BJ (cell line): ENCODE data around the gene DIPK1B. TPM values are rescaled to one million over a fixed set of nuclear protein-coding genes. Genes with fewer than 3 reads are reported as not detected.

Experiments
- CTCF ChIA-PET: fragments of 350-600 bp; formaldehyde crosslinking; extraction: SDS; loops from one replicate; lab custom pipeline; 2021; ENCODE audit warnings: antibody characterized with exemption, inconsistent platforms; lab: Yijun Ruan, JAX
- POLR2A ChIA-PET: fragments of 300-600 bp; sonication (Branson Sonifier 250); formaldehyde crosslinking; extraction: SDS; loops from one replicate; lab custom pipeline; 2021; ENCODE audit warnings: antibody characterized with exemption; lab: Charles Lee
- DNase-seq: peaks from one replicate; pipeline ENCODE4 v3.0.0-alpha.2; 2011; ENCODE audit warnings: low read depth
- H3K27me3 ChIP-seq: 2 replicates; pipeline ENCODE4 v1.6.0; 2011; ENCODE audit warnings: low read length; ENCODE audit not compliant: control insufficient read depth, insufficient read depth
- H3K36me3 ChIP-seq: 2 replicates; pipeline ENCODE4 v1.5.1; 2011; ENCODE audit warnings: low read length; ENCODE audit not compliant: control insufficient read depth, insufficient read depth
- H3K4me3 ChIP-seq: 2 replicates; pipeline ENCODE4 v1.5.1; 2011; ENCODE audit warnings: low read depth, mild to moderate bottlenecking, control low read depth, low read length
- polyA plus RNA-seq: library from polyadenylated mRNA; depleted of rRNA; stranded (reverse); fragments of >200 nt; gene quantifications from 2 replicates; pipeline ENCODE4 v1.2.3, GENCODE V29; 2011
- TF ChIP-seq, protein P1 (sequence below): IDR thresholded peaks from 2 replicates; pipeline ENCODE4 v1.5.1; 2011; ENCODE audit warnings: low read depth, mild to moderate bottlenecking, control low read depth, inconsistent platforms, low read length, moderate library complexity; ENCODE audit not compliant: insufficient read depth

DIPK1B gene
- polyA plus RNA-seq, 1 experiment = 0.42 TPM

DNA sequence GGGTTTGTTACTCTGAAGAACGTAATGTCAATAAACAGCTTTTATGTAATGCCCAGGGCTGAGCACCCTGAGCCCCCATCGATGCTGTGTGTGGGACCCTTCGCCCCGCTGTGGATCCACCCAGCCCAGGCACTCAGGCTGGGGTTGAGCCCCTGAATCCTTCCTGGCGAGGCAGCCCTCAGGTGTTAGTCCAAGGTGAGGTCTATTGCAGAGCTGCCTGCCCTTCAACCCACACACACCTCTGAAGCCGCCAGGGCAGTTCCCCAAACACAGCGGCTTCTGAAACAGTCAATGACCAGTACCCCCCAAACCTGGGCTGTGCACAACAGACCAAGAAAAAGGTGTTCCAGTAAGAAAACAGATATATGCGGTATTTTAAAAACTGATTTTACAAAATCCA, 11.6 kb downstream of the DIPK1B start:
- CTCF ChIA-PET = no interaction called here
- DNase-seq = no peak
- H3K4me3 ChIP-seq = no peak overlapping the region
- POLR2A ChIA-PET = no interaction called here
- H3K27me3 ChIP-seq = no peaks in the 10 kb centered on the region
- peaks cover 42% of the 10 kb centered on the region for H3K36me3 ChIP-seq
- TF ChIP-seq, protein P1, sequence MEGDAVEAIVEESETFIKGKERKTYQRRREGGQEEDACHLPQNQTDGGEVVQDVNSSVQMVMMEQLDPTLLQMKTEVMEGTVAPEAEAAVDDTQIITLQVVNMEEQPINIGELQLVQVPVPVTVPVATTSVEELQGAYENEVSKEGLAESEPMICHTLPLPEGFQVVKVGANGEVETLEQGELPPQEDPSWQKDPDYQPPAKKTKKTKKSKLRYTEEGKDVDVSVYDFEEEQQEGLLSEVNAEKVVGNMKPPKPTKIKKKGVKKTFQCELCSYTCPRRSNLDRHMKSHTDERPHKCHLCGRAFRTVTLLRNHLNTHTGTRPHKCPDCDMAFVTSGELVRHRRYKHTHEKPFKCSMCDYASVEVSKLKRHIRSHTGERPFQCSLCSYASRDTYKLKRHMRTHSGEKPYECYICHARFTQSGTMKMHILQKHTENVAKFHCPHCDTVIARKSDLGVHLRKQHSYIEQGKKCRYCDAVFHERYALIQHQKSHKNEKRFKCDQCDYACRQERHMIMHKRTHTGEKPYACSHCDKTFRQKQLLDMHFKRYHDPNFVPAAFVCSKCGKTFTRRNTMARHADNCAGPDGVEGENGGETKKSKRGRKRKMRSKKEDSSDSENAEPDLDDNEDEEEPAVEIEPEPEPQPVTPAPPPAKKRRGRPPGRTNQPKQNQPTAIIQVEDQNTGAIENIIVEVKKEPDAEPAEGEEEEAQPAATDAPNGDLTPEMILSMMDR = no peak

DNA sequence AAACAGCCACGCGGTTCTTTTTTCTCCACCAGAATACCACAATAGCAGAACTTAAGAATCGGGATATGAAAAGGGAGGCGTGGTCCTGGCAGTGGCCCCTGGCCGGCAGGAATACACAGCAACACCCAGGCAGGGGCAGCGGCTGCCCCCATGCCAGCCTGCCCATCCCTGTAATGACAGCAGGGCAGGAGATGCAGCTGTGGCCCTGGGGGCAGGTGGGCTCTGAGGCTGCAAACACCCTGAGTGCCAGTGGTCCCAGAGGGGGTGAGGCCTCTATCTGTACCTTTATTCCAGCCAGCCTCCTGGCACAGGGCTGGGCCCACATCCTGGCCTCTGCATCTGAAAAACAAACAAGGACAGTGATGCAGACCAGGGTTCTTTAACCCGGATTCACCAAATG, 12.4 kb downstream of the DIPK1B start:
- ChIA-PET POLR2A (no interaction called here), CTCF (no interaction called here)
- no peaks in the 10 kb centered on the region for H3K27me3 ChIP-seq
- H3K36me3 ChIP-seq = peaks cover 42% of the 10 kb centered on the region
- DNase-seq = no peak
- TF ChIP-seq, protein P1 = no peak
- H3K4me3 ChIP-seq = no peak overlapping the region

DNA sequence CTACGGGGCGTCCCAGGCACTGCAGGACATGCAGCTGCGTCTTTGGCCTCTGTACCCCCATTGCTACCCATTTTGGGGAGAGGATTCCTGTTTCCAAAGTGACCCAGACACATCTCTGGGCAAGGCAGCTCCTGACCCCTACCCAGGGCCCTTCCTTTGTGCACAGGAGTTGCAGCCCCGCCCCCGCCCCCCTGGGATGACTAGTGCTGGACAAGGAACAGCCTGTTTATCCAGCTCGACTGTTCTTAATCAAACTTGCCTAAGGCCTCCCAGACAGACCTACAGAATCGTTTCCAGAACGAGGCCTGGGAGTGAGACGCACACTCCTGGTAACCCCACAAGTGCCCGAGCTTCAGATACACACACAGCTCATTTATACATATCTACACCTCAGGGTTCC, 13.2 kb downstream of the DIPK1B start:
- ChIA-PET CTCF (no interaction called here), POLR2A (no interaction called here)
- Histone ChIP-seq H3K36me3 (peaks cover 42% of the 10 kb centered on the region), H3K4me3 (peak overlapping the region; percentile 97; the same call in 1 of the 2 replicates), H3K27me3 (no peaks in the 10 kb centered on the region)
- DNase-seq = no peak
- TF ChIP-seq, protein P1 = no peak

DNA sequence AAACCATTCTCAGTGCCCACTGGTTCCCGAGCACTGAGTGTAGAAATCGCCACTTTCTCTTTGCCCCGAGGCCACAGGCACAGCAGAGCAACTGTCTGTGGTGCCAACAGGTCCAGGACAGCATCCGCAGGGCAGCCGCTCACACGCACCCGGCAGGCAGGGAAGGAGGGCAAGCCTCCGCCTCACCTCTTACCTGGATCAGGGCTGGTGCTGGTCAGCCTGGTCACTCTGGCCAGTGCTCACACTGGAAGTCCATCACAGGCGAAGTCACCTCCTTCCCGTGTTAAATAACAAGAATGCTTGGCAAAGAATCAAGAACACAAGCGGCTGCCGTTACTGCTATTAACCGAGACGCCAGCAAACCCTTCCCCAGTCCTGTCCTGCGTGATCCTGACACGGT, 13.7 kb downstream of the DIPK1B start:
- TF ChIP-seq, protein P1 = no peak
- CTCF ChIA-PET = interaction anchor here (1.6 kb wide), 1 partner anchor 101 kb away, joined by 5 read pairs; no protein-coding TSS in a partner anchor
- Histone ChIP-seq H3K36me3 (peaks cover 41% of the 10 kb centered on the region), H3K4me3 (peak overlapping the region; percentile 97), H3K27me3 (no peaks in the 10 kb centered on the region)
- no peak for DNase-seq
- POLR2A ChIA-PET = no interaction called here

DNA sequence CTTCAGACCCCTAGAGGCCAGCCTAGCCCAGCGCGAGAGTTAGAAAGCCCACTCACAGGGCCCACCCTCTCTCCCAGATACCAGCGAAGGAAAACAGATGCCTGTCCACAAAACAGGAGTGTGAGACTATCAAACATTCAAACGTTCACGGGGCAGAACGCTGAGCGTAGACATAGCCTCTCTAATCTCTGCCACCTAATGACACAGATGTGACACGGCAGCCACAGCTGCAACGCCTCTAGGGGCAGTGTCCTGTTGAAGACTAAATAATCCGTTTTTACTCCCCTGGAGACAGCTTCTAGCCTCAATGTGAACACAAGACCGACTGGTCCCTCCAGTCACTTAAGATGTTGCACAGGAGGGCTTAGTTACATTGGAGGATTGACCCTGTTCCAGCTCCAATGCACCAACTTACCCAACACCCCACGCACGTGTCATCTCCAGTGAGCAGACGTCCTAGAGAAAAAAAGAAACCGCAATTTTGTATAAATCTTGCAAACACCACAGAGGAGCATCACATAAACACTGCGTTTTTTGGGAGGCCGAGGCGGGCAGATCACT, 14.3 kb downstream of the DIPK1B start:
- TF ChIP-seq, protein P1 = peak; percentile 54
- DNase-seq = no peak
- Histone ChIP-seq H3K36me3 (peaks cover 37% of the 10 kb centered on the region), H3K4me3 (peak overlapping the region; percentile 97), H3K27me3 (no peaks in the 10 kb centered on the region)
- CTCF ChIA-PET = interaction anchor here (1.6 kb wide), 1 partner anchor 101 kb away, joined by 5 read pairs; no protein-coding TSS in a partner anchor
- POLR2A ChIA-PET = interaction anchor here (0.6 kb wide), 1 partner anchor 28 kb away, joined by 8 read pairs; no protein-coding TSS in a partner anchor
